Nephron progenitor cell (in vitro differentiated cells): ENCODE data around the gene FTO.

ENCODE experiments used
- DNase-seq: peaks from one replicate; pipeline ENCODE4 v3.0.0; 2021
- H3K27ac Mint-ChIP-seq: 2 replicates; pipeline ENCODE4 v1.8.0; 2021; ENCODE audit warnings: mild to moderate bottlenecking, moderate library complexity, mixed read lengths
- H3K27me3 Mint-ChIP-seq: 2 replicates; pipeline ENCODE4 v1.8.0; 2021; ENCODE audit warnings: mild to moderate bottlenecking, low read depth, mixed read lengths; ENCODE audit not compliant: poor library complexity
- H3K36me3 Mint-ChIP-seq: 2 replicates; pipeline ENCODE4 v1.8.0; 2021; ENCODE audit warnings: low read depth, mixed read lengths
- H3K4me1 Mint-ChIP-seq: 2 replicates; pipeline ENCODE4 v1.8.0; 2021; ENCODE audit warnings: mixed read lengths
- H3K4me3 Mint-ChIP-seq: 2 replicates; pipeline ENCODE4 v1.8.0; 2021; ENCODE audit warnings: mild to moderate bottlenecking, moderate library complexity, mixed read lengths
- H3K9me3 Mint-ChIP-seq: 2 replicates; pipeline ENCODE4 v1.8.0; 2021; ENCODE audit warnings: mild to moderate bottlenecking, moderate library complexity, mixed read lengths
- TF ChIP-seq, protein P1 (sequence below): fragments of 200-600 bp; sonication (generic); IDR thresholded peaks from 2 replicates; pipeline ENCODE4 v1.5.0; 2021; ENCODE audit warnings: antibody characterized with exemption

Gene FTO

GRCh38 chr16:53962041-53962440 lies 258.1 kb downstream of the FTO start:
- Mint-ChIP-seq H3K9me3 (no peaks in the 10 kb centered on the region), H3K36me3 (peaks cover 10% of the 10 kb centered on the region), H3K4me1 (peaks cover 37% of the 10 kb centered on the region), H3K4me3 (no peak overlapping the region), H3K27ac (no peak overlapping the region), H3K27me3 (peaks cover 8% of the 10 kb centered on the region)
- DNase-seq = no peak
- TF ChIP-seq, protein P1, sequence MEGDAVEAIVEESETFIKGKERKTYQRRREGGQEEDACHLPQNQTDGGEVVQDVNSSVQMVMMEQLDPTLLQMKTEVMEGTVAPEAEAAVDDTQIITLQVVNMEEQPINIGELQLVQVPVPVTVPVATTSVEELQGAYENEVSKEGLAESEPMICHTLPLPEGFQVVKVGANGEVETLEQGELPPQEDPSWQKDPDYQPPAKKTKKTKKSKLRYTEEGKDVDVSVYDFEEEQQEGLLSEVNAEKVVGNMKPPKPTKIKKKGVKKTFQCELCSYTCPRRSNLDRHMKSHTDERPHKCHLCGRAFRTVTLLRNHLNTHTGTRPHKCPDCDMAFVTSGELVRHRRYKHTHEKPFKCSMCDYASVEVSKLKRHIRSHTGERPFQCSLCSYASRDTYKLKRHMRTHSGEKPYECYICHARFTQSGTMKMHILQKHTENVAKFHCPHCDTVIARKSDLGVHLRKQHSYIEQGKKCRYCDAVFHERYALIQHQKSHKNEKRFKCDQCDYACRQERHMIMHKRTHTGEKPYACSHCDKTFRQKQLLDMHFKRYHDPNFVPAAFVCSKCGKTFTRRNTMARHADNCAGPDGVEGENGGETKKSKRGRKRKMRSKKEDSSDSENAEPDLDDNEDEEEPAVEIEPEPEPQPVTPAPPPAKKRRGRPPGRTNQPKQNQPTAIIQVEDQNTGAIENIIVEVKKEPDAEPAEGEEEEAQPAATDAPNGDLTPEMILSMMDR = no peak

- Mint-ChIP-seq H3K4me1 (peaks cover 47% of the 10 kb centered on the region), H3K4me3 (no peak overlapping the region), H3K27ac (no peak overlapping the region), H3K9me3 (no peaks in the 10 kb centered on the region), H3K27me3 (peaks cover 8% of the 10 kb centered on the region), H3K36me3 (peaks cover 10% of the 10 kb centered on the region)
- DNase-seq = no peak
- TF ChIP-seq, protein P1 = no peak
These were observed 260.3 kb downstream of the FTO start for GRCh38 chr16:53964145-53964790.

GRCh38 chr16:53966821-53967571 lies 263.0 kb downstream of the FTO start:
- Mint-ChIP-seq H3K4me1 (peaks cover 28% of the 10 kb centered on the region), H3K36me3 (peaks cover 10% of the 10 kb centered on the region), H3K27me3 (peaks cover 4% of the 10 kb centered on the region), H3K9me3 (no peaks in the 10 kb centered on the region), H3K4me3 (no peak overlapping the region), H3K27ac (no peak overlapping the region)
- TF ChIP-seq, protein P1 = no peak
- no peak for DNase-seq

DNA sequence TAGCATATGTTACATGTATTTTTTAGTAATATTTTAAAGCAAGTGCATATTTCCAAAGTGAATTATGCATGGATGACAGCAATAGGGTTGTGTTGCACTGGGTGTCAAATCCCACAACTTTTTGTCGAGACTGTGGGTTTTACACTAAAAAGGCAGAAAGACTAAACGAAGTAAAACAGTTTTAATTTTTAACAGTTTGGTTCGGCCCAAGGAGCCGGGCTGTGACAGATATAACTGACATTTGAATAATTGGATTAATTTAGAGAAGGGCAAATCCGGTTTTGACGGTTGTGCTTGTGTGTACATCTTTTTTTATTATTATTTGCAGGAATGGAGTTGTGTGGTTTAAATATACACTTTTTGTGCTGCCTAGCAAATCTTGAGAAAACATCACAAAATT lies 263.6 kb downstream of the FTO start:
- no peaks in the 10 kb centered on the region for H3K9me3 Mint-ChIP-seq
- H3K4me1 Mint-ChIP-seq = peaks cover 25% of the 10 kb centered on the region
- peaks cover 4% of the 10 kb centered on the region for H3K27me3 Mint-ChIP-seq
- H3K4me3 Mint-ChIP-seq = no peak overlapping the region
- DNase-seq = no peak
- TF ChIP-seq, protein P1 = no peak
- no peak overlapping the region for H3K27ac Mint-ChIP-seq
- peaks cover 10% of the 10 kb centered on the region for H3K36me3 Mint-ChIP-seq

- Mint-ChIP-seq H3K4me3 (no peak overlapping the region), H3K36me3 (peaks cover 6% of the 10 kb centered on the region), H3K9me3 (no peaks in the 10 kb centered on the region), H3K27me3 (no peaks in the 10 kb centered on the region), H3K27ac (no peak overlapping the region), H3K4me1 (peaks cover 25% of the 10 kb centered on the region)
- TF ChIP-seq, protein P1 = no peak
- no peak for DNase-seq
These were observed 264.5 kb downstream of the FTO start for GRCh38 chr16:53968454-53968853.
